WTC11 (cell line): Measurements from ENCODE around the gene WDR89. TPM values are rescaled to one million over a fixed set of nuclear protein-coding genes. Genes with fewer than 3 reads are reported as not detected.

ENCODE experiments used
- ATAC-seq: fragments of 200-7000 bp; cut with Tn5 transposase; 2 replicates; pipeline ENCODE4 v1.10.0; 2021; ENCODE audit warnings: mild to moderate bottlenecking, moderate library complexity
- CTCF ChIA-PET: fragments of 300-600 bp; sonication (Branson Sonifier 250); formaldehyde crosslinking; loops from one replicate; lab custom pipeline; 2021; ENCODE audit warnings: antibody characterized with exemption; lab: Charles Lee
- POLR2A ChIA-PET: fragments of 350-600 bp; sonication (Branson Sonifier 250); formaldehyde crosslinking; loops from one replicate; lab custom pipeline; 2021; ENCODE audit warnings: antibody characterized with exemption; lab: Charles Lee
- DNase-seq: peaks from one replicate; pipeline ENCODE4 v3.0.0; 2021; ENCODE audit warnings: low spot score
- H3K27ac Mint-ChIP-seq: 2 replicates; pipeline ENCODE4 v1.8.0; 2021; ENCODE audit warnings: mixed read lengths
- H3K27me3 Mint-ChIP-seq: 2 replicates; pipeline ENCODE4 v1.8.0; 2021; ENCODE audit warnings: low read depth, mild to moderate bottlenecking, moderate library complexity, mixed read lengths
- H3K36me3 Mint-ChIP-seq: 2 replicates; pipeline ENCODE4 v1.8.0; 2021; ENCODE audit warnings: mixed read lengths
- H3K4me1 Mint-ChIP-seq: 2 replicates; pipeline ENCODE4 v1.8.0; 2022; ENCODE audit warnings: mixed read lengths
- H3K4me3 Mint-ChIP-seq: 2 replicates; pipeline ENCODE4 v1.8.0; 2021; ENCODE audit warnings: mild to moderate bottlenecking, moderate library complexity, mixed read lengths
- H3K9me3 Mint-ChIP-seq: 2 replicates; pipeline ENCODE4 v1.8.0; 2021; ENCODE audit warnings: mixed read lengths
- E2F4 ChIP-seq: sonication (generic); formaldehyde crosslinking; IDR thresholded peaks from 2 replicates; pipeline ENCODE4 v1.8.1; 2022; ENCODE audit warnings: low read depth, mild to moderate bottlenecking, moderate library complexity, missing genetic modification reagents, borderline replicate concordance
- EMX1 ChIP-seq: fragments of 250-450 bp; sonication (Bioruptor Pico); IDR thresholded peaks from 2 replicates; pipeline ENCODE4 v1.8.0; 2021; ENCODE audit warnings: mild to moderate bottlenecking
- ESRRA ChIP-seq: sonication (generic); formaldehyde crosslinking; IDR thresholded peaks from 2 replicates; pipeline ENCODE4 v1.8.1; 2022; ENCODE audit warnings: mild to moderate bottlenecking, missing genetic modification reagents, borderline replicate concordance
- NFATC4 ChIP-seq: fragments of 250-450 bp; sonication (Bioruptor Pico); IDR thresholded peaks from 2 replicates; pipeline ENCODE4 v1.9.0; 2021; ENCODE audit warnings: mild to moderate bottlenecking
- NFYB ChIP-seq: sonication (generic); formaldehyde crosslinking; conservative IDR thresholded peaks from 2 replicates; pipeline ENCODE4 v1.8.0; 2022; ENCODE audit warnings: low read depth, missing genetic modification reagents
- NR1H2 ChIP-seq: sonication (generic); formaldehyde crosslinking; IDR thresholded peaks from 2 replicates; pipeline ENCODE4 v1.9.0; 2021; ENCODE audit warnings: mild to moderate bottlenecking, moderate library complexity, missing genetic modification reagents
- TP53 ChIP-seq: sonication (generic); formaldehyde crosslinking; IDR thresholded peaks from 2 replicates; pipeline ENCODE4 v1.8.1; 2023; ENCODE audit warnings: mild to moderate bottlenecking, missing genetic modification reagents
- ZBTB21 ChIP-seq: sonication (generic); formaldehyde crosslinking; IDR thresholded peaks from 2 replicates; pipeline ENCODE4 v1.8.1; 2023; ENCODE audit warnings: mild to moderate bottlenecking, missing genetic modification reagents, borderline replicate concordance
- ZNF121 ChIP-seq: sonication (generic); formaldehyde crosslinking; IDR thresholded peaks from 2 replicates; pipeline ENCODE4 v1.8.0; 2023; ENCODE audit warnings: missing genetic modification reagents
- ZNF396 ChIP-seq: fragments of 250-450 bp; sonication (Bioruptor Pico); IDR thresholded peaks from 2 replicates; pipeline ENCODE4 v1.8.0; 2021; ENCODE audit warnings: mild to moderate bottlenecking, moderate library complexity, borderline replicate concordance
- ZNF423 ChIP-seq: fragments of 250-450 bp; sonication (Bioruptor Pico); IDR thresholded peaks from 2 replicates; pipeline ENCODE4 v2.1.2; 2022; ENCODE audit warnings: mild to moderate bottlenecking, moderate library complexity
- total RNA-seq: library from RNA; stranded (reverse); gene quantifications from 3 replicates; pipeline ENCODE4 v1.2.3, GENCODE V29; 2021
- TF ChIP-seq, protein P1 (sequence below): sonication (generic); formaldehyde crosslinking; IDR thresholded peaks from 2 replicates; pipeline ENCODE4 v1.8.1; 2023; ENCODE audit warnings: mild to moderate bottlenecking, missing genetic modification reagents, borderline replicate concordance
- TF ChIP-seq, protein P2 (sequence below): fragments of 250-450 bp; sonication (Bioruptor Pico); IDR thresholded peaks from 2 replicates; pipeline ENCODE4 v1.9.0; 2021; ENCODE audit warnings: mild to moderate bottlenecking, borderline replicate concordance

Gene WDR89
- total RNA-seq, 1 experiment from 2014 or later: 27.5 TPM

GRCh38 chr14:63598807-63599206 lies 42.9 kb downstream of the WDR89 start:
- no peak overlapping the region for H3K4me3 Mint-ChIP-seq
- no peak overlapping the region for H3K27ac Mint-ChIP-seq
- ATAC-seq (no peak), DNase-seq (no peak)
- ChIA-PET POLR2A (no interaction called here), CTCF (no interaction called here)
- H3K36me3 Mint-ChIP-seq: peaks cover 78% of the 10 kb centered on the region
- peaks cover 35% of the 10 kb centered on the region for H3K9me3 Mint-ChIP-seq
- H3K27me3 Mint-ChIP-seq: peaks cover 5% of the 10 kb centered on the region
- no peaks in the 10 kb centered on the region for H3K4me1 Mint-ChIP-seq
- TF ChIP-seq NFYB (CRISPR knock-in tag) (no peak), ZNF423 (CRISPR knock-in tag) (no peak), TP53 (CRISPR knock-in tag) (no peak), EMX1 (CRISPR knock-in tag) (no peak)
- TF ChIP-seq, protein P1, sequence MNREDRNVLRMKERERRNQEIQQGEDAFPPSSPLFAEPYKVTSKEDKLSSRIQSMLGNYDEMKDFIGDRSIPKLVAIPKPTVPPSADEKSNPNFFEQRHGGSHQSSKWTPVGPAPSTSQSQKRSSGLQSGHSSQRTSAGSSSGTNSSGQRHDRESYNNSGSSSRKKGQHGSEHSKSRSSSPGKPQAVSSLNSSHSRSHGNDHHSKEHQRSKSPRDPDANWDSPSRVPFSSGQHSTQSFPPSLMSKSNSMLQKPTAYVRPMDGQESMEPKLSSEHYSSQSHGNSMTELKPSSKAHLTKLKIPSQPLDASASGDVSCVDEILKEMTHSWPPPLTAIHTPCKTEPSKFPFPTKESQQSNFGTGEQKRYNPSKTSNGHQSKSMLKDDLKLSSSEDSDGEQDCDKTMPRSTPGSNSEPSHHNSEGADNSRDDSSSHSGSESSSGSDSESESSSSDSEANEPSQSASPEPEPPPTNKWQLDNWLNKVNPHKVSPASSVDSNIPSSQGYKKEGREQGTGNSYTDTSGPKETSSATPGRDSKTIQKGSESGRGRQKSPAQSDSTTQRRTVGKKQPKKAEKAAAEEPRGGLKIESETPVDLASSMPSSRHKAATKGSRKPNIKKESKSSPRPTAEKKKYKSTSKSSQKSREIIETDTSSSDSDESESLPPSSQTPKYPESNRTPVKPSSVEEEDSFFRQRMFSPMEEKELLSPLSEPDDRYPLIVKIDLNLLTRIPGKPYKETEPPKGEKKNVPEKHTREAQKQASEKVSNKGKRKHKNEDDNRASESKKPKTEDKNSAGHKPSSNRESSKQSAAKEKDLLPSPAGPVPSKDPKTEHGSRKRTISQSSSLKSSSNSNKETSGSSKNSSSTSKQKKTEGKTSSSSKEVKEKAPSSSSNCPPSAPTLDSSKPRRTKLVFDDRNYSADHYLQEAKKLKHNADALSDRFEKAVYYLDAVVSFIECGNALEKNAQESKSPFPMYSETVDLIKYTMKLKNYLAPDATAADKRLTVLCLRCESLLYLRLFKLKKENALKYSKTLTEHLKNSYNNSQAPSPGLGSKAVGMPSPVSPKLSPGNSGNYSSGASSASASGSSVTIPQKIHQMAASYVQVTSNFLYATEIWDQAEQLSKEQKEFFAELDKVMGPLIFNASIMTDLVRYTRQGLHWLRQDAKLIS: no peak
- TF ChIP-seq, all 79 proteins: peak for 0

GRCh38 chr14:63596998-63597658 lies 44.5 kb downstream of the WDR89 start:
- Mint-ChIP-seq H3K27me3 (peaks cover 6% of the 10 kb centered on the region), H3K4me3 (no peak overlapping the region), H3K27ac (no peak overlapping the region), H3K9me3 (peaks cover 44% of the 10 kb centered on the region), H3K4me1 (no peaks in the 10 kb centered on the region), H3K36me3 (peaks cover 74% of the 10 kb centered on the region)
- ATAC-seq (no peak), DNase-seq (no peak)
- POLR2A ChIA-PET: no interaction called here
- TF ChIP-seq E2F4 (no peak), NR1H2 (CRISPR knock-in tag) (no peak), ZNF121 (CRISPR knock-in tag) (no peak), NFATC4 (CRISPR knock-in tag) (no peak), ZBTB21 (CRISPR knock-in tag) (no peak), ZNF423 (CRISPR knock-in tag) (no peak), ESRRA (CRISPR knock-in tag) (no peak), ZNF396 (no peak)
- TF ChIP-seq, protein P2, sequence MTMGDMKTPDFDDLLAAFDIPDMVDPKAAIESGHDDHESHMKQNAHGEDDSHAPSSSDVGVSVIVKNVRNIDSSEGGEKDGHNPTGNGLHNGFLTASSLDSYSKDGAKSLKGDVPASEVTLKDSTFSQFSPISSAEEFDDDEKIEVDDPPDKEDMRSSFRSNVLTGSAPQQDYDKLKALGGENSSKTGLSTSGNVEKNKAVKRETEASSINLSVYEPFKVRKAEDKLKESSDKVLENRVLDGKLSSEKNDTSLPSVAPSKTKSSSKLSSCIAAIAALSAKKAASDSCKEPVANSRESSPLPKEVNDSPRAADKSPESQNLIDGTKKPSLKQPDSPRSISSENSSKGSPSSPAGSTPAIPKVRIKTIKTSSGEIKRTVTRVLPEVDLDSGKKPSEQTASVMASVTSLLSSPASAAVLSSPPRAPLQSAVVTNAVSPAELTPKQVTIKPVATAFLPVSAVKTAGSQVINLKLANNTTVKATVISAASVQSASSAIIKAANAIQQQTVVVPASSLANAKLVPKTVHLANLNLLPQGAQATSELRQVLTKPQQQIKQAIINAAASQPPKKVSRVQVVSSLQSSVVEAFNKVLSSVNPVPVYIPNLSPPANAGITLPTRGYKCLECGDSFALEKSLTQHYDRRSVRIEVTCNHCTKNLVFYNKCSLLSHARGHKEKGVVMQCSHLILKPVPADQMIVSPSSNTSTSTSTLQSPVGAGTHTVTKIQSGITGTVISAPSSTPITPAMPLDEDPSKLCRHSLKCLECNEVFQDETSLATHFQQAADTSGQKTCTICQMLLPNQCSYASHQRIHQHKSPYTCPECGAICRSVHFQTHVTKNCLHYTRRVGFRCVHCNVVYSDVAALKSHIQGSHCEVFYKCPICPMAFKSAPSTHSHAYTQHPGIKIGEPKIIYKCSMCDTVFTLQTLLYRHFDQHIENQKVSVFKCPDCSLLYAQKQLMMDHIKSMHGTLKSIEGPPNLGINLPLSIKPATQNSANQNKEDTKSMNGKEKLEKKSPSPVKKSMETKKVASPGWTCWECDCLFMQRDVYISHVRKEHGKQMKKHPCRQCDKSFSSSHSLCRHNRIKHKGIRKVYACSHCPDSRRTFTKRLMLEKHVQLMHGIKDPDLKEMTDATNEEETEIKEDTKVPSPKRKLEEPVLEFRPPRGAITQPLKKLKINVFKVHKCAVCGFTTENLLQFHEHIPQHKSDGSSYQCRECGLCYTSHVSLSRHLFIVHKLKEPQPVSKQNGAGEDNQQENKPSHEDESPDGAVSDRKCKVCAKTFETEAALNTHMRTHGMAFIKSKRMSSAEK (CRISPR knock-in tag): no peak
- CTCF ChIA-PET: no interaction called here
